ENCODE measurements around the gene SULT1C2.

Gene SULT1C2

DNA sequence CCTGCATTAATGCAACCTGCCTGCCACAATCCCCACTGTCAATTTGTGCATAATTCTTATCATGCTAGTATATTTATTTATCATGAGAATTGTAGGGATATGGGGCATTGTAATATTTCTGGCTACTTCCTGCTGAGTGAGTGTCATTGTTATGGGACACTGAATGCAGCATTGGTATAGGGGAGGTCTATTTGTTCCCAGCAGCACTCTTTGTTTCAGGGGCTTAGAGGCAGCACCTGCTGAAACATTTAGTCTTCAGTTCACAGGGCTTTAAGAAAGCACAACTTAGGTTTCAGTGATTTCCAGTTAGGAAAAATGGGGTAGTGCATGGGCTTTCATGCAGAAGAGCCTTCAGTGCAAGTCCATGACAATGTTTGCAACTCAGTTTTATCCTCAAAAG lies 25.3 kb upstream of the SULT1C2 start:
- H3K4me2 ChIP-seq (ENCODE audit: insufficient read depth, low read length), result no peak overlapping the region
- no peaks in the 10 kb centered on the region for H3K79me2 ChIP-seq (ENCODE audit: insufficient read depth, low read length)
- no peaks in the 10 kb centered on the region for H3K9me3 ChIP-seq (ENCODE audit: insufficient read depth, low read length, severe bottlenecking)
- no peak overlapping the region for H3K4me3 ChIP-seq (ENCODE audit: low read depth in 1 of 2, low read length in 2 of 2)
- DNase-seq, result no peak
- H3K36me3 ChIP-seq (ENCODE audit: insufficient read depth, low read length), result no peaks in the 10 kb centered on the region
- no peak for TF ChIP-seq EZH2 (IDR thresholded peaks at IDR 0.05; ENCODE audit: borderline replicate concordance, low read depth, low read length, severe bottlenecking)
- TF ChIP-seq, protein P1, sequence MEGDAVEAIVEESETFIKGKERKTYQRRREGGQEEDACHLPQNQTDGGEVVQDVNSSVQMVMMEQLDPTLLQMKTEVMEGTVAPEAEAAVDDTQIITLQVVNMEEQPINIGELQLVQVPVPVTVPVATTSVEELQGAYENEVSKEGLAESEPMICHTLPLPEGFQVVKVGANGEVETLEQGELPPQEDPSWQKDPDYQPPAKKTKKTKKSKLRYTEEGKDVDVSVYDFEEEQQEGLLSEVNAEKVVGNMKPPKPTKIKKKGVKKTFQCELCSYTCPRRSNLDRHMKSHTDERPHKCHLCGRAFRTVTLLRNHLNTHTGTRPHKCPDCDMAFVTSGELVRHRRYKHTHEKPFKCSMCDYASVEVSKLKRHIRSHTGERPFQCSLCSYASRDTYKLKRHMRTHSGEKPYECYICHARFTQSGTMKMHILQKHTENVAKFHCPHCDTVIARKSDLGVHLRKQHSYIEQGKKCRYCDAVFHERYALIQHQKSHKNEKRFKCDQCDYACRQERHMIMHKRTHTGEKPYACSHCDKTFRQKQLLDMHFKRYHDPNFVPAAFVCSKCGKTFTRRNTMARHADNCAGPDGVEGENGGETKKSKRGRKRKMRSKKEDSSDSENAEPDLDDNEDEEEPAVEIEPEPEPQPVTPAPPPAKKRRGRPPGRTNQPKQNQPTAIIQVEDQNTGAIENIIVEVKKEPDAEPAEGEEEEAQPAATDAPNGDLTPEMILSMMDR (IDR thresholded peaks at IDR 0.05; ENCODE audit: borderline replicate concordance, extremely low read depth, low read length, poor library complexity, severe bottlenecking), result no peak
- no peaks in the 10 kb centered on the region for H3K4me1 ChIP-seq (ENCODE audit: insufficient read depth, low read length)
- H4K20me1 ChIP-seq (ENCODE audit: insufficient read depth, low read length), result no peaks in the 10 kb centered on the region
- H3K27me3 ChIP-seq (ENCODE audit: insufficient read depth, low read length, poor library complexity), result peaks cover 3% of the 10 kb centered on the region
- no peak for ATAC-seq (ENCODE audit: insufficient read depth, low read depth)
- H3K27ac ChIP-seq (ENCODE audit: low read length), result no peak overlapping the region
- H3K9ac ChIP-seq (ENCODE audit: low read depth, low read length), result no peak overlapping the region
- H2AFZ ChIP-seq (ENCODE audit: low read depth, low read length), result no peak overlapping the region

DNA sequence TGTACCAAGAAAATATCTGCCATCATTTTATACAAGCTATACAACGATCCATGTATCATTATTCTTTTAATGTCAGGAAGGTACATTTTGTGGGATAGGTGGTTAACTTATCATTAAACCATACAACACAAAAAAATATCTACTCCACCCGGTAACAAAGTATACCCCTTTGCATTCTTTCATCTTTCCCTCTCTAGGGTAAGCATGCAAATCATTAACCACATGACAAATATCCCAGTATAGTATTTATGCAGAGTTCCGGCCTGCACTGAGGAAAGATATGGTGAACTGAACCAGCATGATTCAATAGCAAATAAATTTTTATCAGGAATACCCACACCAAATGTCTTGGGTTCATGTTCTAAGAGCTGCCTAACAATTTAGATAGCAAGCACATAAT lies 22.5 kb upstream of the SULT1C2 start:
- no peak overlapping the region for H3K4me3 ChIP-seq (ENCODE audit: low read depth in 1 of 2, low read length in 2 of 2)
- no peaks in the 10 kb centered on the region for H3K9me3 ChIP-seq (ENCODE audit: insufficient read depth, low read length, severe bottlenecking)
- H3K9ac ChIP-seq (ENCODE audit: low read depth, low read length), result no peak overlapping the region
- DNase-seq (no peak), ATAC-seq (ENCODE audit: insufficient read depth, low read depth) (no peak)
- H3K27me3 ChIP-seq (ENCODE audit: insufficient read depth, low read length, poor library complexity), result peaks cover 3% of the 10 kb centered on the region
- no peaks in the 10 kb centered on the region for H4K20me1 ChIP-seq (ENCODE audit: insufficient read depth, low read length)
- no peaks in the 10 kb centered on the region for H3K36me3 ChIP-seq (ENCODE audit: insufficient read depth, low read length)
- H3K4me2 ChIP-seq (ENCODE audit: insufficient read depth, low read length), result no peak overlapping the region
- H3K4me1 ChIP-seq (ENCODE audit: insufficient read depth, low read length), result no peaks in the 10 kb centered on the region
- H3K27ac ChIP-seq (ENCODE audit: low read length), result no peak overlapping the region
- no peak overlapping the region for H2AFZ ChIP-seq (ENCODE audit: low read depth, low read length)
- no peaks in the 10 kb centered on the region for H3K79me2 ChIP-seq (ENCODE audit: insufficient read depth, low read length)
- TF ChIP-seq EZH2 (IDR thresholded peaks at IDR 0.05; ENCODE audit: borderline replicate concordance, low read depth, low read length, severe bottlenecking), result no peak
- TF ChIP-seq, protein P1 (IDR thresholded peaks at IDR 0.05; ENCODE audit: borderline replicate concordance, extremely low read depth, low read length, poor library complexity, severe bottlenecking), result no peak

DNA sequence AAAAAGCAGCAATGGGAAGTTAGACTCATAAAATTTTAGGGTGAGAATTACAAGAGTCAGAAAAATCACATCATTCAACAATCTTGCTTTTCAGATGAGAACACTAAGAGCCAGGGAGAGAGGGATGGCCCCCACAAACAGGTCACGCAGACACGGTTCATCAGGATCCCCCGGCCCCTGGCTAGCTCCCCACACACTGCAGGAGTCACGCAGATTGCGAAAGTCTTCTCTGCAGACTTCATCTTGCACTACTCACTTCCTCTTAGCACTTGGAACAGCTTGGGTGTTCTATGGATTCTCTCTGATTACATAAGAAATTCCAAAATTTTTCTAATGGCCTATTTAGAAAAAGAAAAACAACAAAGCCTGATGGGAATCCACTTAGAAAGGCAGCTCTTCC lies 21.6 kb upstream of the SULT1C2 start:
- no peaks in the 10 kb centered on the region for H3K4me1 ChIP-seq (ENCODE audit: insufficient read depth, low read length)
- H2AFZ ChIP-seq (ENCODE audit: low read depth, low read length), result no peak overlapping the region
- no peak overlapping the region for H3K27ac ChIP-seq (ENCODE audit: low read length)
- DNase-seq (no peak), ATAC-seq (ENCODE audit: insufficient read depth, low read depth) (no peak)
- H3K79me2 ChIP-seq (ENCODE audit: insufficient read depth, low read length), result no peaks in the 10 kb centered on the region
- H3K9ac ChIP-seq (ENCODE audit: low read depth, low read length), result no peak overlapping the region
- H3K4me2 ChIP-seq (ENCODE audit: insufficient read depth, low read length), result no peak overlapping the region
- TF ChIP-seq, protein P1 (IDR thresholded peaks at IDR 0.05; ENCODE audit: borderline replicate concordance, extremely low read depth, low read length, poor library complexity, severe bottlenecking), result no peak
- no peak for TF ChIP-seq EZH2 (IDR thresholded peaks at IDR 0.05; ENCODE audit: borderline replicate concordance, low read depth, low read length, severe bottlenecking)
- H3K36me3 ChIP-seq (ENCODE audit: insufficient read depth, low read length), result no peaks in the 10 kb centered on the region
- H3K27me3 ChIP-seq (ENCODE audit: insufficient read depth, low read length, poor library complexity), result peaks cover 3% of the 10 kb centered on the region
- H4K20me1 ChIP-seq (ENCODE audit: insufficient read depth, low read length), result no peaks in the 10 kb centered on the region
- H3K4me3 ChIP-seq (ENCODE audit: low read depth in 1 of 2, low read length in 2 of 2), result no peak overlapping the region
- H3K9me3 ChIP-seq (ENCODE audit: insufficient read depth, low read length, severe bottlenecking), result no peaks in the 10 kb centered on the region

DNA sequence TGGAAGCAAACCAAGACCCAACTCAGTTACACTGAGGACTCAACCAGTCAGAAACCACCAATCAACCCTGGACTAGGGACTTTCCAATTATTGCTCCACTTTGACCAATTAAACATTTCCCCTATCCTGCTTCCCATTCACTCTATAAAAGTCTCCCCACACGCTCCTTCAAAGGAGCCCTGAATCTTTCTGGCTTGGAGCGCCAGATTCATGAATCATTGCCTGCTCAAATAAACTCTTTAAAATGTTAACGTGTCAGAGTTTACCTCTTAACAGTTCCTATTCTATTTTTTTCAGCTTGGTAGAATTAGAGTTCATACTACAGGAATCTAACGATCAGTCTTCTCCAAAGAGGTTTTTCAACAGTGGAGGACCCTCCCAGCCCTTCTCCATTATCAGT lies 20.7 kb upstream of the SULT1C2 start:
- H3K4me2 ChIP-seq (ENCODE audit: insufficient read depth, low read length), result no peak overlapping the region
- H3K4me1 ChIP-seq (ENCODE audit: insufficient read depth, low read length), result no peaks in the 10 kb centered on the region
- no peak overlapping the region for H3K4me3 ChIP-seq (ENCODE audit: low read depth in 1 of 2, low read length in 2 of 2)
- no peaks in the 10 kb centered on the region for H3K79me2 ChIP-seq (ENCODE audit: insufficient read depth, low read length)
- ATAC-seq (ENCODE audit: insufficient read depth, low read depth) (no peak), DNase-seq (no peak)
- TF ChIP-seq, protein P1 (IDR thresholded peaks at IDR 0.05; ENCODE audit: borderline replicate concordance, extremely low read depth, low read length, poor library complexity, severe bottlenecking), result no peak
- no peak for TF ChIP-seq EZH2 (IDR thresholded peaks at IDR 0.05; ENCODE audit: borderline replicate concordance, low read depth, low read length, severe bottlenecking)
- H3K27me3 ChIP-seq (ENCODE audit: insufficient read depth, low read length, poor library complexity), result peaks cover 3% of the 10 kb centered on the region
- no peaks in the 10 kb centered on the region for H3K9me3 ChIP-seq (ENCODE audit: insufficient read depth, low read length, severe bottlenecking)
- no peak overlapping the region for H3K9ac ChIP-seq (ENCODE audit: low read depth, low read length)
- H2AFZ ChIP-seq (ENCODE audit: low read depth, low read length), result no peak overlapping the region
- no peaks in the 10 kb centered on the region for H4K20me1 ChIP-seq (ENCODE audit: insufficient read depth, low read length)
- no peaks in the 10 kb centered on the region for H3K36me3 ChIP-seq (ENCODE audit: insufficient read depth, low read length)
- H3K27ac ChIP-seq (ENCODE audit: low read length), result no peak overlapping the region

Data from DND-41 (cell line).